NCI-H226 (cell line): Measurements from ENCODE around the gene MSX2.

ENCODE experiments used
- DNase-seq: peaks from one replicate; pipeline ENCODE4 v3.0.0-alpha.2; 2015

Gene MSX2

GRCh38 chr5:174718880-174719610 lies 5.3 kb upstream of the MSX2 start:
- no peak for DNase-seq

GRCh38 chr5:174719793-174720611 lies 4.4 kb upstream of the MSX2 start:
- DNase-seq: no peak

- no peak for DNase-seq
Observed at GRCh38 chr5:174720612-174721529, 3.5 kb upstream of the MSX2 start.

- no peak for DNase-seq
Observed at GRCh38 chr5:174721530-174722432, 2.6 kb upstream of the MSX2 start.

GRCh38 chr5:174722500-174722899 lies 1.9 kb upstream of the MSX2 start:
- no peak for DNase-seq

- DNase-seq: no peak
Observed at GRCh38 chr5:174723315-174723978, 935 bp upstream of the MSX2 start.

- DNase-seq: no peak
Observed at GRCh38 chr5:174723979-174724483, 351 bp upstream of the MSX2 start.

GRCh38 chr5:174725261-174725990 lies 1.0 kb downstream of the MSX2 start:
- DNase-seq: no peak

- no peak for DNase-seq
Observed at GRCh38 chr5:174725991-174726601, 1.7 kb downstream of the MSX2 start.

GRCh38 chr5:174726916-174727793 lies 2.8 kb downstream of the MSX2 start:
- DNase-seq: no peak

- no peak for DNase-seq
Observed at GRCh38 chr5:174727794-174728680, 3.7 kb downstream of the MSX2 start.

- no peak for DNase-seq
Observed at GRCh38 chr5:174729075-174729680, 4.8 kb downstream of the MSX2 start.

GRCh38 chr5:174731214-174732035 lies 7.0 kb downstream of the MSX2 start:
- DNase-seq: no peak

- no peak for DNase-seq
Observed at GRCh38 chr5:174732036-174733020, 7.9 kb downstream of the MSX2 start.

GRCh38 chr5:174733091-174733690 lies 8.8 kb downstream of the MSX2 start:
- DNase-seq: no peak
